Activated CD4-positive, alpha-beta T cell treated with anti-CD3 and anti-CD28 coated beads, Interleukin-10, Interleukin-2, amounts not matched to agents 100 ng/mL and 50 ng/mL, durations not matched to agents 16 hours and 8 hours (primary cell): ENCODE results near the gene CHCHD6.
"Not testable (repeated sequence)": the region's sequence is repeated elsewhere in the genome, so short reads cannot be mapped to it uniquely, and the experiment has no call there.

ENCODE experiments used
- DNase-seq: peaks from one replicate; pipeline ENCODE4 v3.0.0-alpha.2; 2020

The CHCHD6 gene

DNA sequence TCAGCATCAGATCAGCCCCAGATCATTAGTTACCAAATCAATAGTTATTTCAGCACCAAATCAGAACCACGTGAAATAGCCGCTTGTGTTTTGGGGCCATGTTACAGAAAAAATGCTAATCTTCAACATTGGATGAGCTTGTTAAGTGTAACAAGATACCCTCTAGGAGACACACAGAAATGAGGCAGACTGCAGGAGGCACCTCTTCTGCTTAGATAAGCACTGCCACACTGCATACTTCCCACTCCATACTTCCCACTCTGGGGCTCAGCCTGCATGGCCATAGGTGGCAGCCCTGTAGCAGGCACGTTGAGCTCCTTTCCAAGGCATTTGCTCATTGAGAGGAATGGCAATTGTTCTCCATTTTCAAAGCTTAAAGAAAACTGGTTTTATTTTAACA lies 73.3 kb downstream of the CHCHD6 start:
- DNase-seq, result no peak

DNA sequence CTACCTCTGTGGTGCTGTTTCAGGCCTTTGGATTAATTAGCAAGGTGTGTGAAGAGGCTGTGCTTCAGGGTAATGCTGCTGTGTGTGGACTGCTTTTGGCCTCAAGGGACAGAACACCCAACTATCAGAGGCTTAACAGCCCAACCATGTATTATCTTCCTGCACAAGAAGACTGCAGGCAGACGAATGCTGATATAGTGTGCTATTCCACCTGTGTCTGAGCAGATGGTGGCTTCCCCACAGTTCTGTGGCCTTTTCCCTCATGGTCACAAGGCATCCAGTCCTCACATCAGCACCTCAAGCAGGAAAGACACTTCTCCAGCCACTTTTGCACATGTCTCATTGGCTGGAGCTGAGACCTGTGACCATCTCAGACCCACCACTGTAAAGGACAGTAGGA lies 76.6 kb downstream of the CHCHD6 start:
- DNase-seq, result no peak

DNA sequence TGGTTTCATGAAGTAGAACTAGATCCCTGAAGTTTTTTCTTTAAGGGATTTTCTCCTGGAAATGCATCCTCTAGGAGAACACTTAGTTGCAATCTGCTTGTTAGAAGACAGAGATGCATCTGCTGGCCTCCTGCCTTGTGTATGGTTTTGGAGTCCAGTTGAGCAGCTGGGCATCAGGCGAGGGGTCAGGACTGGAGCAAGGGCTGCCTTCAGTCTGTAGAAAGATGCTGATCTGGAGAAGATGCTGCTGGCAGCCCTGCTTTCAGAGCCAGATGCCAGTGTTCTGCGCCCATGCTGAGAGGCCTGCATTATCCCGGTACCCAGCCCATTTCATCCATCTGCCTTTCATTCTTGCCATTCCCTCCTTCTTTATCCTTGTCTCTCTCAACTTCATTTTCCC lies 77.4 kb downstream of the CHCHD6 start:
- DNase-seq, result no peak

DNA sequence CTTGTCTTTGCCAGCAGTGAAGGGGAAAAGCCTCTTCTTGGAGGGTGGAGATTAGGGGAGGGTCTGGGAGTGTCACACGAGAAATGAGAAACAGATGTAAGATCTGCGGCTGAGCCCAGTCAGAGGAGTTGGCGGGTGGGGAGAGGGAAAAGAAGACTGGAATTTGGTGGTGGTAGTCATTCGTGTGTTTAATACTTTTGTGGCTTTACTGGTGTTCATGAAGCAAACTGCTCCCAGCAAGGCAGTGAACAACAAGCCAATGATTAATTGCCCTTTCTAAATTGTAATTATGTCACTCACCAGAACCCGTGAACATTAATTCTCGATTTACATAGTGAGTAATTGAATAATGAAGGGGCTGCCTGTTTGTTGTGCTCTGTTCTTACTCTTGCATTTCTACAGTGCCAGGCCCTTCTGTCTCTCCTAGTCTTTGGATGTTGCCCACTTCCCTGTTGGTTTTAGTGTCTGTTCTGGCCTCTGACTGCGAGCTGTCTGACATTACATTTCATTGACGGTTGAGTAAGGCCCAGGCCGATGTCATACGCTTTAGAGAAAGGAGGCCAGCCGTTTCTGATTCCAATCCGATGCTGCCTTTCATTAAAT lies 78.0 kb downstream of the CHCHD6 start:
- DNase-seq, result no peak

DNA sequence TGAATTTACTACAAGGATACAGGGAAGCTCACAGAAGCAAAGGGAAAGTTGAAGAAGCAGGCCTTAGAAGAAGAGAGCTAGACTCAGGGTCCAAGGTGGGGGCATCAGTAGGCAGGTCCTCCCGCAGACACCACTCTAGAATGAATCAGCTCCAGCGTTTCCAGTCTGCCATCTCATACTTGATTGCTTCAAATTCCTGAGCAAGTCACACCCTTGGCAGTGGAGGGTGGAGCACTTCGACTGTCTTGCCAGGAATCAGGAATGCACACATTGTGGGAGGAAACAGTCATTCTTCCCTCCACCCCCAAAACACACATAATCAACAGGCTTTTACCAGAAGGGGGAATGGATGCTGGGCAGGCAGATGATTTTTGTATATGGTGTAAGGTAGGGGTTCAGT lies 78.5 kb downstream of the CHCHD6 start:
- DNase-seq, result no peak

DNA sequence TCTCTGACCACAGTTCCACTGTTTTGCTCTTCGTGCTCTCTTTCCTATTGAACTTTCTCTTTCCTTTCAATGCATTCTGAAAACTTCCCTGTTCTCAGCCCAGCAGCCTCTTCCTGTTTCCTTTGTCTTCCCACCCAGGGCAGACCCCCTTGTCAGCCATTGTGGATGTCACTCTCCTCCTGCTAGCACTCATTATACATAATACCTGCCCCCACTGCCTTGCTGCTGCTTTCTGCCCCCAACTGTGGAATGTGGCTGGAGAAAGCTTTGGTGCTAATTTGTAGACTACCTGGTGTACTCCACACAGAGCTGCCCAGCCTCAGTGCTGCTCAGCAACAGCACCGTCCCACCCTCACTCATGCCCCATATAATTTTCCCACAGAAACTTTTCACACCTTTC lies 80.2 kb downstream of the CHCHD6 start:
- no peak for DNase-seq

DNA sequence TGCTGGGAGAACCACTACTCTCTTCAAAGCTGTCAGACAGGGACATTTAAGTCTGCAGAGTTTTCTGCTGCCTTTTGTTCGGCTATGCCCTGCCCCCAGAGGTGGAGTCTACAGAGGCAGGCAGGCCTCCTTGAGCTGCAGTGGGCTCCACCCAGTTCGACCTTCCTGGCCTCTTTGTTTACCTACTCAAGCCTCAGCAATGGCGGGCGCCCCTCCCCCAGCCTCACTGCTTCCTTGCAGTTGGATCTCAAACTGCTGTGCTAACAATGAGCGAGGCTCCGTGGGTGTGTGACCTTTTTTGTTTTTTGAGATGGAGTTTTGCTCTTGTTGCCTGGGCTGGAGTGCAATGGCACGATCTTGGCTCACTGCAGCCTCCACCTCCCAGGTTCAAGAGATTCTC lies 87.3 kb downstream of the CHCHD6 start:
- not testable (repeated sequence) for DNase-seq

DNA sequence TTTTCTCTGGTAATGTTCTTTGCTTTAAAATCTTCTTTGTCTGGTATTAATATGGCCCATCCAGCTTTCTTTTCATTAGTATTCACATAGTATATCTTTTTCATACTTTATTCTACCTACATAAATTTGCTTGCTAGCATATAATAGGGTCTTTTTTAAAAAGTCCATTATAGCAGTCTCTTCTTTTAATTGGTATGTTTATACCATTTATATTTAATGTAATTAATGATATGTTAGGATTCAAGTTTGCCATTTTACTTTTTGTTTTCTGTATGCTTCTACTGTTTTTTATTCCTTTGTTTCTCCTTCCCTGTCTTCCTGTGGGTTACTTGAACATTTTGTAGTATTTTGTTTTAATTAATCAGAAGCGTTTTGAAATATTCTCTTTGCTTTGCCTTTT lies 89.0 kb downstream of the CHCHD6 start:
- DNase-seq, result no peak

DNA sequence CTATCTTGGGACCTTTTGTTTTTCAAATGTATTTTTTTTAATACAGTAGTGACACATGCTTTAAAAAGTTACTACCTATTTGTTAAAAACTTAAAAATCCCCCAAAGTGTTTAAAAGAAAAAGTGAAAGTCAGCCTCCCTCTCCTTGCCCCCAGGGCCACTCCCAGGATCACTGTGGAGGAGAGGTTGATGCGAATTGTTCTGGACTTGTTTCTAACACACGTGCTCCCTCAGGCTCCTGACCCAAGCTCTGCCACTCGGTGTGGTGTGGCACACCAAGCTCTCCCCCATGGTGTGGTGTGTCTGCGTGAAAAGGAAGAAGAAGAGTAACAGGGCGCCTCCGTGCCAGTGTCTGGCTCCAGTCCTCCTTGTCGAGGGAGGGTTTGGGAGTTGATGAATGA lies 93.5 kb downstream of the CHCHD6 start:
- DNase-seq, result no peak

DNA sequence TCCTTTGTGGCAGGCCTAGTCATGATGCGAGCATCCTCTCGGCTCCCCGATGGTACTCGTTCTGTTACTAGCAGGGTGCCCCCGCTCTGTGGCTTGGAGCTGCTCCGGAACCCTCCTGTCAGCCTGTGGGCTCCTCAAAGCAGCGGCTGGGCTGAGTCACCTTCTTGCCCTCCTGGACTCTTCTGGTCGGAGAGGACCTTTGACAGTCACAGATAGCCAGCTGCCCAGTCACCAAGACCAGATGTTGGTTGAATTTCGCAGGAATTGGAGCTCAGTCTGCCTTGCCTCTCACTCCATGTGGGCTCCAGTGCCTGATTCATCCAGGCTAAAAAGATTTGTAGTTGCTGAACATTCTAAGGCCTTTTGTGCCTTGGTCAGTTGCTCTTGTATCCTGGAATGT lies 94.5 kb downstream of the CHCHD6 start:
- no peak for DNase-seq

DNA sequence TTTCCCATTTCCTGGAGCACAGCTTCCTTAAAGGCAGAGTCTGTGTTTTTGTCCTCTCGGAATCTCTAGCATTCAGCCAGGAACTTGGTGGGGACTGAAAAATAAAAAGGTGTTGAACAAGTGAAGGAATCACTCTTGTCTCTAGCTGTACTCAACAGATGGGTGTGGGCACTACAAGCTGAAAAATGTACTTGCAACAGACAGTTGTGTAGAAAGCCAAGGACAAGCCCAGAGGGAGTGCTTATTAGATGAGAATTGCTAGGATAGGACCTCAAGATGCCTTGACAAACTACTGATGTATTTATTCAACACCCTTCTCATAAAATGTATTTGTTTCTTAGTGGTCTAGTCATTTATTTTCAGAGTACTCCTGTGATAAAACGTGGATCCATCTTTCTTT lies 95.1 kb downstream of the CHCHD6 start:
- DNase-seq, result no peak

DNA sequence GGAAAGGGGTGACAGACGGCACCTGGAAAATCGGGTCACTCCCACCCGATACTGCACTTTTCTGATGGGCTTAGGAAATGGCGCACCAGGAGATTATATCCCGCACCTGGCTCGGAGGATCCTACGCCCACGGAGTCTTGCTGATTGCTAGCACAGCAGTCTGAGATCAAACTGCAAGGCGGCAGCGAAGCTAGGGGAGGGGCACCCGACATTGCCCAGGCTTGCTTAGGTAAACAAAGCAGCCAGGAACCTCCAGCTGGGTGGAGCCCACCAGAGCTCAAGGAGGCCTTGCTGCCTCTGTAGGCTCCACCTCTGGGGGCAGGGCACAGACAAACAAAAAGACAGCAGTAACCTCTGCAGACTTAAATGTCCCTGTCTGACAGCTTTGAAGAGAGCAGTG lies 97.3 kb downstream of the CHCHD6 start:
- DNase-seq, result not testable (repeated sequence)

DNA sequence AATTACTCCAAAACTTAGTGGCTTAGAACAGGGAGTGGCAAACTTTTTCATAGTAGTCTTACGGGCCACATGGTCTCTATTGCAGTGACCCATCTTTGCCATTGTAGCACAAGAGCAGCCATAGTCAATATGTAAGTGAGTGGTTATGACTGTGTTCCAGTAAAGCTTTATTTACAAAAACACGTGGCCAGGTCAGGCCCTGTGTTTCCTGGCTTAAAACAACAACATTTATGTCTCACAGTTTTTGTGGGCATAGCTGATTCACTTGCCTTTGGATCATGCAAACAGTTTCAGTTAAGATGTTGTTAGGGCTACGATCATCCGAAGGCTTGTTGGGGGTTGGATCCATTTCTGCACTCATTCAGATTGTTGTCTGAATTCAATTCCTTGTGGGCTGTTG lies 103.8 kb downstream of the CHCHD6 start:
- no peak for DNase-seq

DNA sequence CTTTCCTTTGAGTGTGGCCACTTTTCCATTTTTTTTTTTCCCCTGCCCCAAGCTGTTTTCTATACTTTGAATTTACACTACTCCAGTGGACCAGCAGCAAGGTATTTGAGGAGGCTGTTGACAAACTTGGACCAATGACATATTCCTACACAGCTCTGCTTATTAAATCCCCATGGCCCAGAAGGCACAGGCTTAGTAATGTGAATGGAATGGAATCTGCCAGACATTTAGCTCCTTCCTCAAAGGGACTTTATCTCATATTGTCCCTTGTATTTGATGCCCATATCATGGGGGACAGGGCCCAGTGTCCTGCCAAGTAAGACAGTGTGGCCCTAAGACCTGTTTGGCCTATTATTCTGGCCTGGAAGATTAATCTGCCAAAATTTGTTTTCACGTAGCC lies 107.5 kb downstream of the CHCHD6 start:
- no peak for DNase-seq

DNA sequence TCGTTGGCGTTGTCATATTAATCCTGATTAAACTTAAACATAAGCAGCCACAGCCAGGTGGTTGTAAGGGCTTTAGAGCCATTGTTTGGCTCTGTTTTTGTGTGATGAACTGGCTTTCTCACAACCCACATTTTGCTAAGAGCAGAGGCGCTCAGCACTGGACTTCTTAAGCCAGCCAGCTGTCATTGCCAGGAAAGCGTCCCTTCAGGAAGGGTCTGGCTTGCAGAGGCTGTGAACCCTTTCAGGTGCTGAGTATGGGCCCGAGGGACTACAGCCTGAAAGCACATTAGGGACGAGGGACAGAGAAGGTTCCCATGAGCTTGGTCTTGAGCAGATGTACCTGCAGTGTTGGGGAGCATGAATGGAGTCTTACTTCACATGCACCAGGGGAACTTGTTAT lies 112.3 kb downstream of the CHCHD6 start:
- no peak for DNase-seq

DNA sequence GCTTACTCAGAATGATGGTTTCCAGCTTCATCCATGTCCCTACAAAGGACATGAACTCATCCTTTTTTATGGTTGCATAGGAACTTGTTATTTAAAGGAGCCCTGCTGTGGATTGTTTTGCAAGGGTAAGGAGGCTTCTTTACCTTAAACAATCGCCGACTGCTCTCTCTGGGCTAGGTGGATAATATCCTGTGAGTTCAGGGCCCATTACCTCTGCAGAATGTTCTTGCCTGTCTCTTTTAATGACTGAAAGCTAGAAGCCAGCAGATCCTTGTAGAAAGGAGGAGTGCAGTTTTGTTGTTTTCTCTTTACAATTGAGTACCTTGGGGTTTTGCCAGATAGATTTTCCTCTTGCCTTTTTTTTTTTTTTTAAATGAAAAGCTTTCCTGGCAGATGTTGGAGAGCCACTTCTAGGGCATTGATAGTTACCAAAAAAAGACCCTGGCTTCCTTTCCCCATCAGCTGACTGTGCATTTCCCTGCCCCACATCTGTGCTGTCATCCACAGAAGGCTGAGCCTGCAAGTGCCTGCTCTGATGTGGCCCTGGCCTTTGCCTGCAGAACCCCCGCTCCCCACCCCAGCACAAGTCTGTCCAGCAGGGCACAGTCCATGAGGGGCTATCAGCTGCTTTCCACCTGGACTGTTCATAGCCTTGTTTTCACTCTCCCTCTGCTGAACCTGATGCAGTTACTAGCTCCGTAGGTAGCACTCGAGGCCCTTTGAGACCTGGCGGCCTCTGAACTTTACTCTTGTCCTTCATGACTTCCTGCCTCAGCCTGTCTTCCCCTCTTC lies 113.1 kb downstream of the CHCHD6 start:
- DNase-seq, result no peak

DNA sequence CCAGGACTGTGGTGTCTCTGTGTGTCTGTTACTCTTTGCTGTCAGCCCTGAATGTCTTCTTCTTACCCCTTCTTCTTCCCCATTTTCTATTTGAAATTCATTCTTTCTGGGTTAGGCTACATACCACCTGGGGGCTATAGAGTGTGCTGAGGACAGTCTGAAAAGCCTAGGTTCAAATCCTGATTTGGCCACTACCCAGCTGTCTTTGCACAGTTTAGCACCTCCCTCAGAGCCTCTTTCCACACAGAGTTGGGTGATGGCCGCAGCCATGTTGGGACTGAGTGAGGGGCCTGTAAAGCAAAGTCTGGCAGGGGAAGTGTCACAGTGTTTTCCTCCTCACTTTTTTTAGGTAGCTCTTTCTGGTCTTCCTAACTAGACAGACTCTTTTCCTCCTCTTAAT lies 113.7 kb downstream of the CHCHD6 start:
- DNase-seq, result no peak

DNA sequence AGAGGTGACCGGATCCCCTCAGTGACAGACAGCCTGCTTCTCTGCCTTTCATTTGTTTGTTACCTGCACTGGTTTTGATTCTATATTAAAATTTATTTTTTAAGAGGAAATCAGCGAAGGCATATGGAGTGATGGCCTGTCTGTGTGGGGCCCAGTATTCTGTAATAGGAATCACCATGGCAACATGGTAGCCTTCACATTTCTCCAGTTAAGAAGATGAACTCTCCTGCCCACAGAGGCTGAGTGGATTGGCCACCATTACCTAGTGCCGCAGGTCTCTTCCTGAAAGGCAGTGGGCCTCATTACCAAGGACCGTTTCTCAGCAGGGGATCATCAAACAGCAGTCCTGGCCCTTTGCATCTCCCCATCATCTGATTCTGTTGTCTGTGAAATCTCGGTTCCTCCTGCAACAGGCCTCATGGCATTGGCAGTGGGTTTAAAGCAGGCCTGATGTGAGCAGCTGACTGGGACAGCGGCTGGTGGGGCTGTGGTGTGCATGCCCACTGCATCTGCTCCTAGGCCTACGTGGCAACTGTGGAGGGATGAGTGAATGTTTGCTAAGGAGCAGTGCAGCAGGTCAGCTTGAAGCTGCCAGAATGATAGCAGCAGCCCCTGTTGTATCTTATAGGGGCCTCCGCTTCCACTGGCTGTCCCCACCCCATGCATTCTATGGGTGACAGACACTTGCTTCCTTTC lies 114.5 kb downstream of the CHCHD6 start:
- no peak for DNase-seq

DNA sequence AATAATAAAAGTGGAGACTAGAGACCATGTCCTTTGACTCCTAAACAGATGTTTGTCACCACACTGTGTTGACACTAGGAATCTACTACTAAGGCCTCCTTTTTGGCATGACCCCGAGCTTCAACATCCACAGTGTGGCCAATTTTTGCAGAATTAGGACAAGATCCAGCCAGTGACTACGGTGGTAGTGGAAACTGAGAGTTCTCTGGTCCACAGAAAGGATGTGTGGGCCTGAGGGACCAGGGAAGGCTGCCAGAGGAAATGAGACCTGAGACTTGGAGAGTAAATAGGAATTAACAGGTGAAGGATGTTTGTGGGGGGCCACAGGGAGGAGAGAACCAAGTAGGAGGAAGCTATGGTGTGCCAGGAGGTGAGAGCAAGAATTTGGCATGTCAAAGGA lies 122.7 kb downstream of the CHCHD6 start:
- DNase-seq, result no peak

DNA sequence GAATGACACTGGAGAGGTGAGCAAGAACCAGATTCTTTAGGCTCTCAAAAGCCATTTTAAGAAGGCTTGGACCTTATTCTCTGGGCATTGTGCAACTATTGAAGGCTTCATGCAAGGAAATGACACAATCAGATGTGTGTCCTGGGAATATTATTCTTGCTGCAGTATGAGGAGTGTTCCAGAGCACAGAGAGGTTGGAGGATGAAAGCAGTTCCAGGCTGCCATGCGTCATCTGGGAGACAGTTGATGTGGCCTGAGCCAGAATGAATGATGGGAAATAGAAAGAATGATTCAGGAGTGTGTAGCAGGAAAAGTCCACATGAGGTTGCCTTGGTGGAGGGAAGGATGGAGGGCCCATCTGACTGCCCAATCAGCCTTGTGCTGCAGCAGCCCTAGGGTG lies 123.1 kb downstream of the CHCHD6 start:
- no peak for DNase-seq

DNA sequence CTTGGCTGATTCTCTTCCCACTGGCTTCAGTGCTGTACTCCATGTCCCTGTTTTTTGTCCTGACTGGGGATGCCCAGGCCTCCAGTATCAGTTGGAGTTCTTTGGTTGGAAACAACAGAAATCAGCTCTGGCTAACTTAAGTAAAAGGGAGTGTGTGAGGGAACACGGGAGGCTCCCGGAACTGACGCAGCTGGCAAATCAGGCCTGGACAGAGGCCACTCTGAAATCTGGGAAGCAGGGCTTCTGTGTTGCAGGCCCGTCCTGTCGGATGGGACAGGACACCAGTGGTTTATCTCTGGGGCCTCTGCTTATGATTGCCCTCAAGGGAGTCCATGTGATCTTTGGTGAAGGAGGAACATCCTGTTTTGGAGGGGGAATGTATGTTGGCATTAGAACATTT lies 124.3 kb downstream of the CHCHD6 start:
- no peak for DNase-seq

DNA sequence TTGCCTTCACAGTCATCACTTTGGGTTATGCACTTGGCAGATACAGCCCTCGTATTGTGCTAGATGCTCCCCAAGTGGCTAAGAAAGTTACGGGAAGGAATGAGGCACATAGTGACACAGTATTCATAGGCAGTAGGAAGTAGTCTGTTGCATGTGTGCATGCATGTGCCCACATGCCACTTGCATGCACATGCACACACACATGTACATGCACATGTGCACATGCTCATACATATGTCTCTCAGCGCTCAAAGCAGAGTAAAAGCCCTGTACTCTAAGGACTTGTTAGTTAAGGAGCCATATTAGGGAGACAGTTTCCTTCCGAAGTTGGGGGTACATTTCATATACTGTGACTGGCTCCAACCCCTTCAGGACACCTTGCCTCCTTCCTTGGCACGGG lies 128.9 kb downstream of the CHCHD6 start:
- no peak for DNase-seq

DNA sequence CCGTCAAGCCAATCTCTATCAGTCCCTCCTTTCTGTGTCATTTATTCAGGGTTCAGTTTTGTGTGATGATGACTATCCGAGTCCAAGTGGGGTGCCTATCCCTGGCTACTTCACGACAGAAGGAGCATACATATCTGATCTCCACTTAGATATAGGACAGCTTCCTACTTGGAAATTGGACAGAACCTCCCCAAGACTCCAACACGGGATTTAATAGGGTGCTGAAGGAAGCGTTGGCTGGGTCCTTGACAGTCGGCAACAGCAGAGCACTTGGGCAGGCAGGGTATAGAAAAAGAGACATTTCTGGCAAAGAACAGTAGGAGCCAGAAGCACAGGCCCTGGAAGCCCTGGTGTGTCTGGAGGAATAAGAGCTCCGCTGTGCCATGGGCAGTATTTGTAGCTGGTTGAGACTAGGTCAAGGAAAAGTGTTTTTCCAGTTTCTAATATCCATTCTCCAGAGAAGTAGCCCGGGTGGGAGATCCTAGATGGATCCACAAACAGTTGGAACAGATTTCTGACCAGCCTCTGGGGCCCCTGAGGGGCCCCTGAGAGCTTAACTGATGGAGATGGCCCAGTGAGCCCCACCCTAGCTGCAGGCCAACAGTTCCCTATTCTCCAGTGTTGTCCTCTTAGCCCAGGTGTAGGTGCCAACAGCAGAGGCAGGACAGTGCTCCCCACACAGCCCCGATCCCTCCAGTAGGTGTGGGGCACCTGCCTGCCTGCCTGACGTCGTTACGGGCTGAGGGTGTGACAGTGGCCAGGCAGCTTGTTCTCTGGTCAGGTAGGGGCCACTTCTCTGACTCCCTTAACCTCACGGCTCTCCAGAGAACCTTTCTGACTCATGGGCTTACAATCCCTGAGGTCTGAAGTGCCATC lies 130.8 kb downstream of the CHCHD6 start:
- DNase-seq, result no peak
